HG03064 (cell line): ENCODE data around the gene HMGB2.

Experiments
- ATAC-seq: cut with Tn5 transposase; IDR thresholded peaks from one replicate; pipeline ENCODE4 v1.9.1; 2021; ENCODE audit warnings: low read depth; ENCODE audit not compliant: unreplicated experiment

The HMGB2 gene

GRCh38 chr4:173289353-173289727 is 44.8 kb downstream of the HMGB2 start:
- no peak for ATAC-seq

- ATAC-seq = no peak
These were observed 45.3 kb downstream of the HMGB2 start for GRCh38 chr4:173288698-173289352.

- ATAC-seq = no peak
These were observed 45.9 kb downstream of the HMGB2 start for GRCh38 chr4:173288296-173288695.

GRCh38 chr4:173287486-173287885 is 46.7 kb downstream of the HMGB2 start:
- no peak for ATAC-seq

- no peak for ATAC-seq
These were observed 49.7 kb downstream of the HMGB2 start for GRCh38 chr4:173284463-173284862.

GRCh38 chr4:173282626-173283025 is 51.5 kb downstream of the HMGB2 start:
- no peak for ATAC-seq

GRCh38 chr4:173282256-173282562 is 51.9 kb downstream of the HMGB2 start:
- no peak for ATAC-seq

- ATAC-seq = no peak
These were observed 52.5 kb downstream of the HMGB2 start for GRCh38 chr4:173281406-173282255.
